ENCODE measurements around the gene SPTBN1.
A peak's percentile ranks its signal among the peaks of the same experiment; 100 is the strongest.
"Not testable (repeated sequence)": the region's sequence is repeated elsewhere in the genome, so short reads cannot be mapped to it uniquely, and the experiment has no call there.

SPTBN1 gene

DNA sequence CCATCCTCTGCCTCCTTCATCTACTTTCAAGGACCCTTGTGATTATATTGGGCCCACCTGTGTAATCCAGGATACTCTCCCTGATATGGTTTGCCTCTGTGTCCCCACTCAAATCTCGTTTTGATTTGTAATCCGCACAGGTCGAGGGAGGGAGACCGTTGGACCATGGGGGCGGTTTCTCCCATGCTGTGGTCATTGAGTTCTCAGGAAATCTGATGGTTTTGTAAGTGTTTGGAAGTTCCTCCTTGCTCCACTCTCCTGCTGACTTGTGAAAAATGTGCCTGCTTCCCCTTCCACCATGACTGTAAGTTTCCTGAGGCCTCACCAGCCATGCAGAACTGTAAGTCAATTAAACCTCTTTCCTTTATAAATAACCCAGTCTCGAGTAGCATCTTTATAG is 225.3 kb downstream of the SPTBN1 start:
- DNase-seq, result no peak

DNA sequence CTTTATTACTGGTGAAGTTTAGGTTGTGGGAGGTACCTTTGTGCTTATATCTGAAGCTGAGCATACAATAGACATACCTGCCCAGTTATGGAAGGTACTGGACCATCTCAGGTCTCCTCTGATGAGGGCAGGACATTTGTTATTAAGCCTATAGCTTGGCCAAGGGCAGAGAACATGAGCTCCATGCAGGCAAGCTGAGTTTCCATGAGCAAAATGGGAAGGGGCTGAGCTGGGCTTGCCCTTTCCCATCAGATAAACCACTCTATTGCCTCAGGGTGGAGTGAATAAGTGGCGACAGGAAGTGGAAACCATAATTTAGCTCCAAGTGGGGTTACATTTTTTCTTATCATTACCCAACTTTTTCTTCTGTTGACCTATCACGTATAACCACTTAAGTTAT is 227.5 kb downstream of the SPTBN1 start:
- no peak for DNase-seq

DNA sequence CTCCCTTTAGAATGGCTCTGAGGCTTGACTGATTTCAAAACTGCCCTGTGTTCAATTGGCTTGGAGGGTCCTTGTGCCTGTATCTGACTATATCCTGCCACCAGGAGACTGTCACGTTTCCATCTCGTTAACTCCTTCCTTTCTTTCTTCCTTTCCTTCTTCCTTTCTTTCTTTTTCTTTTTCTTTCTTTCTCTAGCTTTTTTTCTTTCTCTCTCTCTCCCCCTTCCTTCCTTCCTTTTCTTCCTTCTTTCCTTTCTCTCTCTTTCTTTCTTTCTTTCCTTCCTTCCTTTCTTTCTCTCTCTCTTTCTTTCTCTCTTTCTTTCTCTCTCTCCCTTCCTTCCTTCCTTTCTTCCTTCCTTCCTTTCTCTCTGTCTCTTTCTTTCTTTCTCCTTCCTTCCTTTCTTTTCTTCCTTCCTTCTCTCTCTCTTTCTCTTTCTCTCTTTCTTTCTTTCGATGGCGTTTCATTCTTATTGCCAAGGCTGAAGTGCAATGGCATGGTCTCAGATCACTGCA is 229.2 kb downstream of the SPTBN1 start:
- DNase-seq, result no peak

DNA sequence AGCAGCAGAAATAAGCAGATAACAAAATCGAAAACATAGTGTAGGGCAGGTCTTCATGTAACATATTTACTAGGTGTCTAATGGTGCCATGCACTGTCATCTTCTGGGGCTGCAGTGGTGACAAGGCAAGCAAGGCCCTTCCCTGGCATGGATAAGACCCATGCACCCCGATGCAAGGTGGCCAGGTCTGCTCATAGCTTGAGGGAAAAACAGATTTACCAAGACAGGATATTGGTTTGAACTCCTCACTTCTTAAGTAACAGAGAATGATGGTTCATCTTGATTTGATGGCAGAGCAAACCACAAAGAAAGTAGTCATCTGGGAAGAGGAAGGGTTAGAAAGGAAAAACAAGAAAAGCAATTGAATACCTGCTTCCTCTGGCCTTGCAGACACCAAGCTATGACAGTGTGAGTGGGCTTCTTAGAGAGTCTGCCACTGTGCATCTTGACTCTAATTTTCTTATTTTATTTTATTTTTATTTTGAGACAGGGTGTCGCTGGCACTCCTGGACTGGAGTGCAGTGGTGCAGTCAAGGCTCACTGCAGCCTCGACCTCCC is 231.5 kb downstream of the SPTBN1 start:
- no peak for DNase-seq

DNA sequence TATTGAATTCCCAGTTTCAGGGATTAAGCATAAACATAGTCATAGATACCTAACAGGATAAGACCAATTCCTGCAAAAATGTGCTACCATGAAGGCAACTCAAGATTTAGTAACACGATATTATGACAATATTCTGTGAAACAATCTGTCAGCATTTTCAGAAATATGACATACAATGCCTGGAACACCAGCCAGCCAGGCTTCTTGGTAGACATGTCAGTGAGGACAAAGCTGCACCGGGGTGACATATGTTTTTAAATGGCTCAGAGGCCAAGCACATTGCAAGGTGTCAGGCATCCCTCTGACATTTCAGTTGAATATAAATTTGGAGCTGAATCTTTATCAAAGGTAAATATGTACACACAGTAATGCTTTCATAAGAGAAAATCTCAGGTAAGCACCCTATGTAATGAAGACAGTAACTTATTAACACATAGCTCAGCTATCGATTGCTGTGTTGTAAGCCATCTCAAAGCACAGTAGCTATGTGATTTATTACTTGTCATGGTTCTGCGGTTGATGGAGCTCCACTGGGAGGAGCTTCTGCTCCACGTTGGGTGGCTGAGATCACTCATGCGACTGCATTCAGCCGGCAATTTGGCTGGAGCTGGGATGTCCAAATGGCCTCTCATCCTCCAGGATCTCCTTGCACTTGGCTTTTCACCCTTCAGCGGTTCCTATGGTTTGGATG is 235.5 kb downstream of the SPTBN1 start:
- DNase-seq, result no peak

DNA sequence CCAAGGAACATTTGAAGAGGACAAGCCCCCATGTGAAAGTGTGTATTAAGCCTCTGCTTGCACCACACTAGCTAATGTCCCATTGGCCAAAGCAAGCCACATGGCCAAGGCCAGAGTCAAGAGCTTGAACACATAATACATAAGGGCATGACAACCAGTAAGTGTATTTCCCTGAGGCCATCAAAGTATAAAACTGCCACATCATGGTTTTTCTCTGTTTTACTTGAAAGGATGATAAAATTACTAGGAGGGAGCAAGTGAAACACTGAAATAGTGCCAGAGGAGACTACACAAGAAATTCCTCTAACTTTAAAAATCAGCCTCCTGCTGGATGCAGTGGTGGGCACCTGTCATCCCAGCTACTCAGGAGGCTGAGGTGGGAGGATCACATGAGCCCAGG is 236.4 kb downstream of the SPTBN1 start:
- DNase-seq, result no peak

DNA sequence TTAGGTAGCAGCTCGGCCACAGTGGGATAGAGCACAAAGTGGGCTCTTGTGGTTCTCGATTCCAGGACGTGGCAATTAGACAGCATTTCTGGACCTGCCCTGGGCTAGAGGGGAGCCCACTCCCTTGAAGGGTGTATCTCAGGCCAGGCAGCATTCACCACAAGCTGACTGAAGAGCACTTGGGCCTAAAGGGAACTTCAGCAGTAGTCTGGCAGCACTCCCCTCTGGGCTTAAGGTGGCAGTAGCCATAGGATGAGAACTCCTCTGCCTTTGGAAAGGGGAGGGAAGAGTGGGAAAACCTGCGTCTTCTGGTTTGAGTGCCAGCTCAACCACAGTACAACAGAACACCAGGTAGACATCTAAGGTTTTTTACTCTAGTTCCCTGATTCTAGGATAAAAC is 239.3 kb downstream of the SPTBN1 start:
- no peak for DNase-seq

DNA sequence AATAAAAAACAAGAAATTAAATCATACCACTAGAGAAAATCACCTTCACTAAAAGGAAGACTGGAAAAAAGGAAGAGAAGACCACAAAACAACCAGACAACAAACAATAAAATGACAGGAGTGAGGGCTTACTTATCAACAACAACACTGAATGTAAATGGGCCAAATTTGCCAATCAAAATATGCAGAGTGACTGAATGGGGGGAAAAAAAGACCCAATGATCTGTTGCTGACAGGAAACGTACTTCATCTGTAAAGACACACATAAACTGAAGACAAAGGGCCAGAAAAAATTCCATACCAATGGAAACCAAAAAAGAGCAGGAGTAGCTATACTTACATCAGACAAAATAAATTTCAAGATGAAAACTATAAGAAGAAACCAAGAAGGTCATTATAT is 241.8 kb downstream of the SPTBN1 start:
- DNase-seq, result no peak

DNA sequence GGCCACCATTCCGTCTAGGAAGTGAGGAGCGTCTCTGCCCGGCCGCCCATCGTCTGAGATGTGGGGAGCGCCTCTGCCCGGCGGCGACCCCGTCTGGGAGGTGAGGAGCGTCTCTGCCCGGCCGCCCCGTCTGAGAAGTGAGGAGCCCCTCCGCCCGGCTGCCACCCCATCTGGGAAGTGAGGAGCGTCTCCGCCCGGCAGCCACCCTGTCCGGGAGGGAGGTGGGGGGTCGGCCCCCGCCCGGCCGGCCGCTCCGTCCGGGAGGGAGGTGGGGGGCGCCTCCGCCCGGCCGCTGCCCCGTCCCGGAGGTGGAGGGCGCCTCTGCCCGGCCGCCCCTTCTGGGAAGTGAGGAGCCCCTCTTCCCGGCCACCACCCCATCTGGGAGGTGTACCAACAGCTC is 242.8 kb downstream of the SPTBN1 start:
- not testable (repeated sequence) for DNase-seq

DNA sequence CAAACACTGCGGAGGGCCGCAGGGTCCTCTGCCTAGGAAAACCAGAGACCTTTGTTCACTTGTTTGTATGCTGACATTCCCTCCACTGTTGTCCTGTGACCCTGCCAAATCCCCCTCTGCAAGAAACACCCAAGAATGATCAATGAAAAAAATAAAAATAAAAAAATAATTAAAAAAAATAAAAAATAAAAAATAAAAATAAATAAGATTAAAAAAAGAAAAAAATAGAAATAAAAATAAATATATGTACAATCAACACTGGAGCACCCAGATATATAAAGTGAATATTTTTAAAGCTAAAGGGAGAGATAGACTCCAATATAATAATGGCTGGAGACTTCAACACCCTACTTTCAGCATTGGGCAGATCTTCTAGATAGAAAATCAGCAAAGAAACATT is 243.5 kb downstream of the SPTBN1 start:
- DNase-seq, result no peak

DNA sequence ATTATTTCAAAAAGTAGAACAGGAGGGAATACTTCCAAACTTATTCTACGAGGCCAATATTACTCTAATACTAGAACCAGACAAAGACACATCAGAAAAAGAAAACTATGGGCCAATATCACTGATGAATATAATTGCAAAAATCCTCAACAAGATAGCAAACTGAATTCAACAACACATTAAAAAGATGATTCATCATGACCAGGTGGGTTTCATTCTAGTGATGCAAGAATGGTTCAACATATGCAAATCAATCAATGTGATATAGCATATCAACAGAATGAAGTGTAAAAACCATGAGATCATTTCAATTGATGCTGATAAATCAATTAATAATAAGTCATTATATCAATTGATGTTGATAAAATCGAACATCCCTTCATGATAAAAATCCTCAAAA is 244.9 kb downstream of the SPTBN1 start:
- no peak for DNase-seq

DNA sequence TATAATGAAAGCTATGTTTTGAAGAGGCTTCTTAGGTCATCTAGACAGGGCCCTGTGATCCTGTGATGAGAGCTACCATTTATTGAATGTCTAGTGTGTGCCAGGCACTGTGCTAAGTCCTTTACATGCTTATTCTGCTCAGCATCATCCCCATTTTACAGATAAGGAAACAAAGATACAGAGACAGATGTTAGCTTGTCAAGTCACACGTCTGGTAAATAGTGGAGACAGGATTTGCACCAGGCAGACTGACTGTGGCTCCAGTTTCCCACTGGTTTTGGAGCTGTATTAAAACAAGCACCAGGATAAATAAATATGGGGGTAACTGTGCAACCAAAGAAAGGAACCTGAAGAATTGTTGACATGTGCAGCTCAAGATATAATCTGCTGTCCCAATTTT is 248.1 kb downstream of the SPTBN1 start:
- DNase-seq, result no peak

DNA sequence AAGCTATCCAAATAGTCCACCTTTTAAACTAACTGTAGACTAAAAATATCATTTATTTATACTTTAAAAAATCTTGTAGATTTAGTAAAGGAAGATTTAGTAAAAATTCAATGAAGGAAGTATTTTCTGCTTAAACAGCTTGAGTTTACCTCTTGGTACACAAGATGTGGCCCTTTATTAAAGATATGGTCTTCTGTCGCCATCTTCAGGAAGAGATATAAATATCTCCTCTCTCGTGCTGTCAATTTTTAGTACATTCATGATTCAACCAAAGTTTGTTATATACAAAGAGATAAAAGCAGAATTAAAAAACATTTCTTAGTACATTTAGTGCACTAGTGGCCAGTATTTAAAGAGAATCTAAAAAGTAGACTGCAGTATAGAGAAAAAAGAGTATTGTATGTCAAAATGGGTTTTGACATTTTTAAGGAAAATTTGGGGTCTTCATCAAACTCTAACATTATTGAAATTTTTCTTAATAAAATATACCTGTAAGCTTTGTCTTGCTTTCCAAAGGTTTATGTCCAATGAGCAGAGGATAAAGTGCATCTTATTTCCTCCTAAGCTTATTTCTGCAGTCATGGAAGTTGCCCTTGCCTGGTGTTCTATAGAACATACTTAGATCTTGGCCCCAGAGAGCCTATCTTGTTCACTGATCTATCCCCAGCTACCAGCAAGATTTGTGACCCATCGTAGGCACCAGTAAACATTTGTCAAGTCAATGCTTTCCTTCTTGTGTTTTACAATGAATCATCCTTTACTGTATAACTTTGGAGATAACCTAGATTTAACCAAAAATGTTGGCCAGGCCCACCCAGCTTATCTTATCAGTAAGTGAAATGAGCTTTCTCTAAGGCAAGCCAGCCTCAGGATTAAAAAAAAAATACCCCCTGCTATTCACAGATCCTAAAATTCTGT is 248.8 kb downstream of the SPTBN1 start:
- peak; percentile 22 for DNase-seq

DNA sequence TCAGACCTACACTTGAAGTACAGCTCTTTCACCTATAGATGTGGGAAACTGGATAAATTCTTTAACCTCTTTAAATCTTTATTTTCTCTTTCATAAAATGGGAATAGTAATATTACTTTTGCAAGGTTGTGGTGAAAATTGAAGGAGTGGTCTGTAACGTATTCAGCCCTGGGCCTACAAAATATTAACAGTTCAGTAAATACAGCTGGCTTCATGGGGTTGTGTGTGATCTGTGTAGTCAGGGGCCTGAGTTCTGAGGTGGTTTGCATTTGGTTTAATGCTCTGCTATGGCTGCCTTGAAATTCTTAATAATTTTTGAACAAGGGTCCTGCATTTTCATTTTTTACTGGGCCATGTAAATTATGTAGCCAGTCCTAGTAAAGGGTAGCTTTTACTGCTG is 250.5 kb downstream of the SPTBN1 start:
- DNase-seq, result no peak

DNA sequence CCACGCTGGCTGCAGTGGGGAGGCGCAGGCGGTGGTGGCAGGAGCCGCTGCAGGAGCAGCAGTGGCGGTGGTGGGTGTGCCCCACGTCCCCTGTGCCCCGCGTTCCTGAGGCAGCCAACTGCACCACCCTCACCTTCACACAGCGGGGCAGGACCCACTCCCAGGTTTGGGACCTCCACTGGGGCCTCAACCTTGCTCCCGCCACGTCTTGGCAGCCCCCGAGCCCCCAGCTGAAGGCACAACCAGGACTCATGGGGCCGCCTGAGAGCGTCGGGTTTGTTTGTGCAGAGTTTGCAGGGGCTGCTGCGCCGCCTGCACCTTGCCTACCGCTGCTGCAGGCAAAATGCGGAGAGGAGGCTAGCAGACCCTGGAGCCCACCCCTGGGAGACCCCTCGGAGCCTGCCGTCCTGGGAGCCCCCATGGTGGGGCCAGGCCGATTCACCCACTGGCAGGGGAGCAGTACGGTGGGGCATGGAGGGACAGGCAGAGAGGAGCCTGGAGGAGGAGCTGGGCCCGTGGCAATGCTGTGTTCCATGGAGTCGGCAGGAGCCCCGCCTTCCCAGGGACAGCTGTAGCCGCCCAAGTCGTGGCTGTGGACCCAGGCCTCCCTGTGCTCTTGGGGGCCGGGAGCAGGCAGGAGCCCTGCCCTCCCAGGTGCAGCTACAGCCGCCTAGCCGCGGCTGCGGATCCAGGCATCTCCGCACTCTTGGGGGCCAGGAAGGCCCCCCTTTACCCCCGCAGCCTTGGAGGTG is 252.6 kb downstream of the SPTBN1 start:
- no peak for DNase-seq

DNA sequence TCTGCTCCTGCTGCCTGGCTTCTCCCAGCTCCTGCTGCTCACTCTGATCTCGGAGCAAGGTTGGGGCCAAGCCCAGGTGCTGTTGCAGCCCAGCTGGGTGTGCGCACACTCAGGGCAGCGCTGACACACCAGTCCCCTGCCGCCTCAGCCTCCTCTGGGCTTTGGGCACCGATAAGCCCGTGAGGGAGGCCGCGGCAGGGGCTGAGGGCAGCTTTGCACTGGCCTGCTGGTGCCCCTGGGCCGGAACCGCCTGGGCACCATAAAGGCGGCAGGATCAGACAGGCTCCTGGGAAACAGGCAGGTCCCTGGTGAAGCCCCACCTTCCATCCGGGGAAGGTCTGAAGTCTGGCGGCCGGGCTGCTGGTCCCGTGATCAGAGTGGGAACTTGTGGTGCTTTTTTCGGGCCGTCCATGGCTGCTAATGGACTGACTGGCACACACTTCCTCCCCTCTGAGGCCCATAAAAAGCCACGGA is 253.2 kb downstream of the SPTBN1 start:
- DNase-seq, result no peak

DNA sequence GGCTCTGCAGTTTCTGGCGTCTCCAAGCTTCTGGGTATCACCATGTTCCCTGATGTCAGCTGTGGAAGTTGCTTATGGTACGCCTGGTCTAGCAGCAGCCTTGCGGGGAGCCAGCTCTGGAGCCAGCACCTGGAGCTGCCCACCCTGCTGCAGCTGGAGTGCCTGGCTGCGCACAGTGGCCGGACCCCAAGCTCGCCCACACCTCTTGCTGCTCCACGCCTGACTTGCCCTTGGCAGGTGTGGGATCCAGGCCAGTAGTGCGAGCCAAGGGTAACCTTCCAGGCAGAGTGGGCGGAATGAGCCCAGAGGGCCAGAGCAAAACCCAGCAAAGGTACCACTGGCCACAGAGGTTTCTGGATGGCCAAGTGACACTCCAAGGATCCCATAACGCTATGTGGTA is 254.1 kb downstream of the SPTBN1 start:
- DNase-seq, result no peak

DNA sequence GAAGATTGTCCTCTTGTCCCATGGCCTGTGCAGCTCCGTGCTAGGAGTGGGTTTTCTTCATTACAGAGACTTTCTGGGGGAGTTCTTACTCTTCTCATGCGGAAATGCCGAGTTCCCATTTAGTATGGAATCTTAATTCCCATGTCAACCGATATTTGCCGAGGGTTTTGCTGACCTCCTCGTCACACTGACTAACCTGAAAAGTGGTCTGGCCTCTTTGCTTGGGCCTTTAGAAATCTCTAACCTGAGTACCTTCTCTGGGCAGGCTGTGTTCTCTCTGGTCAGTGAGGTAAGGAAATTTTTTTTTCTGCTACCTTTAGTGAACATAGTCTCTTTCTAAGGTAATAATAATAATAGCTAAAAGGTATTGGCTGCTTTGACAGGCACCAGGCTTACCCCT is 256.4 kb downstream of the SPTBN1 start:
- no peak for DNase-seq

DNA sequence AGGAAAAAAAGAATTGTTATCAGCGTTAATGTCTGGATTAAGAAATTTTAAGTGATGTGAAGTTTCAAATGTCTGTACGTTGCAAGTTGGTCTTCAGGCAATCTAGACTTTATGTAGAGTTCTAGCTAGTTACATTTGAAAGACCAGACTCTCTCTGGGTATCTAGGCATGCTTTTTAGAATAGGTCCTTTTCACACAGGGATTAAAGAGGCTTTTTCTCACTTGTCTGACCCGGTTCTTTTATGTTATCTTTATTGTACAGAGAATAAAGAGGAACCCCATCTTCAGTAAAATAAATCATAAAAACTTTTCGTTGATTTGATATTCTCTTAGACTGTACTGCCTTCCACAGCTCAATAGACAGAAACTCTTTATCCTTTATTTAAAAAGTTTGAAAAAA is 258.9 kb downstream of the SPTBN1 start:
- DNase-seq, result no peak

DNA sequence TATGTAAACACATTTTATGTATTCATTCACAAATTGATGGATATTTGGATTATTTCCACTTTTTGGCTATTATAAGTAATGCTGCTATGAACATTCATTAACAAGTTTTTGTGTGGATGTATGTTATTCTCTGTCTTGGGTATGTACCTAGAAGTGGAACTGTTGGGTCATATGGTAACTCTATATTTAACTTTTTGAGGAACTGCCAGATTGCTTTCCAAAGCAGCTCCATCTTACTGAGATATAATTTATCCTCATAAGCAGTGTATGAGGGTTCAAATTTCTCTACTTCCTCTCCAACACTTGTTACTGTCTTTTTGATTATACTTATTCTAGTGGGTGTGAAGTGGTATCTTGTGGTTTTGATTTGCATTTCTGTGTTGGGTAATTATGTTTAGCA is 260.2 kb downstream of the SPTBN1 start:
- DNase-seq, result no peak

DNA sequence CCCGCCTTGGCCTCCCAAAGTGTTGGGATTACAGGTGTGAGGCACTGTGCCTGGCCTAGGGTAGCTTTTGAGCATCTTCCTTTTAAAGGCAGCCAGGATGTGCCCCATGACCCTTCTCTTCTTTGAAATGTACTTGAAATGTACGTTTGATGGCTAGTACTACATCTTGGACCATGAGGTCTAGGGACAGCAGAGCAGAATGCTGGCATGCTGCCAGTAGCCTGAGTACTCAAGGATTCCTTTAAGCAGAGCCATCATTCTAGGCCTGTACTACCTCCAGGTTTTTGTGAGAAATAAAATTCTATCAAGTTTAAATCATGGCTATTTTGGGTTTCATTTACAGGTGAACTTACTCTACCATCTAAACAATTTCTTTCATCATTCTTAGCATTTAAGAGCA is 264.4 kb downstream of the SPTBN1 start:
- DNase-seq, result no peak
